NCI-H2227 (cell line): ENCODE measurements around the gene RMDN2.
"Not testable (repeated sequence)": the region's sequence is repeated elsewhere in the genome, so short reads cannot be mapped to it uniquely, and the experiment has no call there.

Experiments
- DNase-seq: peaks from one replicate; lab custom pipeline; 2025; ENCODE audit not compliant: unreplicated experiment; lab: John Stamatoyannopoulos, UW

RMDN2 gene

DNA sequence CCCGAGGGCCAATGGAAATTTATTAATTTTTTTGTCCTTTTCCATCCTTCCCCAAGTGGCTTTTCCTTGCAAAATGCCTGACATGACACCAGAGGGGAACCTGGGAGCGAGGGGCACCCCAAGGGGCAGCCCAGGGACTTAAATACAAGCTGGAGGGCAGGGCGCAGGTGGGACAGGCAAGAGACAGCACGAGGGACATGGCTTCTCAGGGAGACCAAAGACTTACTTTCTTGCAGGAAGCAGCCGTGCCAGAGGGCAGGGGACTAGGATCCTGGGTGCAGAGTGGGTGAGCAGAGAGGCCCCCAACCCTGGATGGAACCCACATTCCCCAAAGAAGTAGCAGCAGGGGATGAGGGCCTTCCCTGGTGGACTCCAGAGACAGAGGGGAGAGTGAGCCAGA, 5.3 kb downstream of the RMDN2 start:
- not testable (repeated sequence) for DNase-seq

DNA sequence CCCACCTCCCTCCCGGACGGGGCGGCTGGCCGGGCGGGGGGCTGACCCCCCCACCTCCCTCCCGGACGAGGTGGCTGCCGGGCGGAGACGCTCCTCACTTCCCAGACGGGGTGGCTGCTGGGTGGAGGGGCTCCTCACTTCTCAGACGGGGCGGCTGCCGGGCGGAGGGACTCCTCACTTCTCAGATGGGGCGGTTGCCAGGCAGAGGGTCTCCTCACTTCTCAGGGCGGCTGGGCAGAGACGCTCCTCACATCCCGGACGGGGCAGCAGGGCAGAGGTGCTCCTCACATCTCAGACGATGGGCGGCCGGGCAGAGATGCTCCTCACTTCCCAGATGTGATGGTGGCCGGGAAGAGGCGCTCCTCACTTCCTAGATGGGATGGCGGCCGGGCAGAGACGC, 7.8 kb downstream of the RMDN2 start:
- DNase-seq, result not testable (repeated sequence)

DNA sequence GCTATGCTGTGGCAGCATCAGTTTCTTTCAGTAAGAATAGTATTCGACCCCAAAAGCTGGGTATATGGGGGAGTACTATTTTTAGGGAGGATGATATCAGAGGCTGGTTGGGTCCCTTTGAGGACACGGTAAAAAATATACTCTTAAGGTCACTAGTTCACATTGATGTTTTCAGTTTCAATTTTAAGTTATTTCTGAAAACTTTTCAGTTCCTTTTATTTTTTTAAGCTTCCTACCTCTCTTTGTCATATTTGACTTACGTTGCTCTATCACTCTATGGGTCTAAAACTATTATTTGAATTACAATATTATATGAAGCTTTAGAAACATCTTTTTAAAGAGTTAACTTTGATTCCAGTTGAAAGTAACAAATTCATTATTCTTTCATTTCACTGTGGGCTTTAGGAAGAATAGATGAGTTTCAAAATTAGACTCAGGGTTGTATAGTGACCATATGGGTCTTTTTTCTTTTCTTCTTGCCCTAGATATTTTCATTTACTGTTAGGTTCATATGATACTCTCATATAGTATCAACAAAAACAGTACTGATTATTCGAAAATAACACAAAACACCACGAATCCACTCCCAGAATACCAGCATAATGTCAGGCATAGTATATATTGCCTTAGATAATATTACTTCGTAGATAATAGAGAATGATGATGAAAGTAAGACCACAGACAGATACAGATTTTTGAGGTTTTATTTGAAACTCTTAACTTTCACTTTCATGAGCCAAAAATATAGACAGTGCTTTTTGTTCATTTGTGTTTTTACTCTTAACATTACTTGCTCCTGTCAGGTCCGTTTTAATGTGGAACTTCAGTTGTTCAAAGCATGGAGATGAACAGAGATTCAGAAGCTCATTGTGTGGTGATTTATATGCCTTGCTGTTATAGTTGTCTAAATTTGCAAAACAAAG, 9.8 kb downstream of the RMDN2 start:
- DNase-seq, result no peak

DNA sequence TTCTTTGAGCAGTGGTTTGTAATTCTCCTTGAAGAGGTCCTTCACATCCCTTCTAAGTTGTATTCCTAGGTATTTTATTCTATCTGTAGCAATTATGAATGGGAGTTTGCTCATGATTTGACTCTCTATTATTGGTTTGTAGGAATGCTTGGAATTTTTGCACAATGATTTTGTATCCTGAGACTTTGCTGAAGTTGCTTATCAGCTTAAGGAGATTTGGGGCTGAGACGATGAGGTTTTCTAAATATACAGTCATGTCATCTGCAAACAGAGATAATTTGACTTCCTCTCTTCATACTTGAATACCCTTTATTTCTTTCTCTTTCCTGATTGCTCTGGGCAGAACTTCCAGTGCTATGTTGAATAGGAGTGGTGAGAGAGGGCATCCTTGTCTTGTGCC, 12.5 kb downstream of the RMDN2 start:
- DNase-seq, result not testable (repeated sequence)

DNA sequence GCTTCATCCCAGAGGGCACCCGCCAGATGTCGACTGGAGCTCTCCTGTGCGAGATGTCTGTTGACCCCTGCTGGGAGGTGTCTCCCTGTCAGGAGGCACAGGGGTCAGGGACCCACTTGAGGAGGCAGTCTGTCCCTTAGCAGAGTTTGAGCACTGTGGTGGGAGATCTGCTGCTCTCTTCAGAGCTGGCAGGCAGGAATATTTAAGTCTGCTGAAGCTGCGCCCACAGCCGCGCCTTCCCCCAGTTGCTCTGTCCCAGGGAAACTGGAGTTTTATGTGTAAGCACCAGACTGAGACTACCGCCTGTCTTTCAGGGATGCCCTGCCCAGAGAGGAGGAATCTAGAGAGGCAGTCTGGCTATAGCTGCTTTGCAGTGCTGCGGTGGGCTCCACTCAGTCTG, 16.2 kb downstream of the RMDN2 start:
- not testable (repeated sequence) for DNase-seq

DNA sequence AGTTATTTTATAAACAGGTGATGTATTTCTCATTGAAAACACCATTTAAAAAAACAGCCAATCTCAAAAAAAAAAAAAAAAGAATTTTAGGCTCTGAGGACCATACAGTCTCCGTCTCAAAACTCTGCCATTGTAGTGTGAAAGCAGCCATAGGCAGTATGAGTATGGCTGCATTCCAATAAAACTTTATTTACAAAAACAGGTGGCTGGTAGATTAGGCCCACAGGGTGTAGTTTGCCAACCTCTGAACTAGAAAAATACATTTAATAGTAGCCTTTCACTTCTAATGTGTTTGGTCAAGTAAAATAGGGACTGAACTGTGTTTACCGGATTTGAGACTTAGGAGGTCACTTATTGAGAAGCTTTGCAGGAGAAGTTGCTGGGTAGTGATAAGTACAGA, 19.2 kb downstream of the RMDN2 start:
- DNase-seq, result no peak

DNA sequence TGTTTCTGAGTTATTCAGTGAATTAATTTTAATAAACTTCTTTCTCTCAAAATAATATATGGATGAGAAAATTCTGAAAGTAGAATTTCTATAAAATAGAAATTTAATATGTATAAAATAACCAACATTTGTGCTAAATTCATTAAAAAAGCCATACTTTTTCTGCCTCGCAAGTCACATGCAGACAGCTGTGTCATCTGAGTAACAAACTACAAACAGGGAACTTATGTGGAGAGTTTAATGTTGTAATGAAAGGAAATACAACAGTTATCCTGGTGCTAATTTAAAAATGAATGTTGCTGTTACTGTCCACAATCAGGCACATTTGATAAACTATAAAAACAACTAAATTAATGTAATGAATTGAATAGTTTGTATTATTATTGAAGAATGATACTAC, 22.2 kb downstream of the RMDN2 start:
- DNase-seq, result no peak

DNA sequence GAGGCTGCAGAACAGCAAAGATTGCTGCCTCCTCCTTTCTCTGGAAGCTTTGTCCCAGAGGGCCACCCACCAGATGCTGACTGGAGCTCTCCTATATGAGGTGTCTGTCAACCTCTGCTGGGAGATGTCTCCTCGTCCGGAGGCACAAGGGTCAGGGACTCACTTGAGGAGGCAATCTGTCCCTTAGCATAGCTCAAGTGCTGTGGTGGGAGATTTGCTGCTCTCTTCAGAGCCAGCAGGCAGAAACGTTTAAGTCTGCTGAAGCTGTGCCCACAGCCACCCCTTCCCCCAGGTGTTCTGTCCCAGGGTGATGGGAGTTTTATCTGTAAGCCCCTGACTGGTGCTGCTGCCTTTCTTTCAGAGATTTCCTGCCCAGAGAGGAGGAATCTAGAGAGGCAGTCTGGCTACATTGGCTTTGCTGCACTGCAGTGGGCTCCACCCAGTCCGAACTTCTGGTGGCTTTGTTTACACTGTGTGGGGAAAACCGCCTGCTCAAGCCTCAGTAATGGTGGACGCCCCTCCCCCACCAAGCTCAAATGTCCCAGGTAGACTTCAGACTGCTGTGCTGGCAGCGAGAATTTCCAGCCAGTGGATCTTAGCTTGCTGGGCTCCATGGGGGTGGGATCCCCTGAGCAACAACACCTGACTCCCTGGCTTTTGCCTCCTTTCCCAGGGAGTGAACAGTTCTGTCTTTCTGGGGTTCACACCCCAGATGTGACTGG, 37.1 kb downstream of the RMDN2 start:
- DNase-seq, result not testable (repeated sequence)

DNA sequence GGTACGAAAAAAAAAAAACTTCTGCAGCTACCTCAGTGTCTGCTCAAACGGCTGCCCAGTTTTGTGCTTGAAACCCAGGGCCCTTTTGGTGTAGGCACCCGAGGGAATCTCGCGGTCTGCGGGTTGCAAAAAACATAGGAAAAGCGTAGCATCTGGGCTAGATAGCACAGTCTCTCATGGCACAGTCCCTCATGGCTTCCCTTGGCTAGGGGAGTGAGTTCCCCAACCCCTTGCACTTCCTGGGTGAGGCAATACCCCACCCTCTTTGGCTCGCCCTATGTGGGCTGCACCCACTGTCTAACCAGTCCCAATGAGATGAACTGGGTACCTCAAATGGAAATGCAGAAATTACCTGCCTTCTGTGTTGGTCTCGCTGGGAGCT, 37.6 kb downstream of the RMDN2 start:
- DNase-seq, result not testable (repeated sequence)

DNA sequence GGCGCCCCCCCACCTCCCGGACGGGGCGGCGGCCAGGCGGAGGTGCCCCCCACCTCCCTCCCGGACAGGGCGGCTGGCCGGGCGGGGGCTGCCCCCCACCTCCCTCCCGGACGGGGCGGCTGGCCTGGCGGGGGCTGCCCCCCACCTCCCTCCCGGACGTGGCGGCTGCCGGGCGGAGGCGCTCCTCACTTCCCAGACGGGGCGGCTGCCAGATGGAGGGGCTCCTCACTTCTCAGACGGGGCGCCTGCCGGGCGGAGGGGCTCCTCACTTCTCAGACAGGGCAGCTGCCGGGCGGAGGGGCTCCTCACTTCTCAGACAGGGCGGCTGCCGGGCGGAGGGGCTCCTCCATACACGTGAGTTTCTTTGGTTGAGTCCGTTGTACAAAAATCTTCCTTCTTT, 38.8 kb downstream of the RMDN2 start:
- DNase-seq, result not testable (repeated sequence)

DNA sequence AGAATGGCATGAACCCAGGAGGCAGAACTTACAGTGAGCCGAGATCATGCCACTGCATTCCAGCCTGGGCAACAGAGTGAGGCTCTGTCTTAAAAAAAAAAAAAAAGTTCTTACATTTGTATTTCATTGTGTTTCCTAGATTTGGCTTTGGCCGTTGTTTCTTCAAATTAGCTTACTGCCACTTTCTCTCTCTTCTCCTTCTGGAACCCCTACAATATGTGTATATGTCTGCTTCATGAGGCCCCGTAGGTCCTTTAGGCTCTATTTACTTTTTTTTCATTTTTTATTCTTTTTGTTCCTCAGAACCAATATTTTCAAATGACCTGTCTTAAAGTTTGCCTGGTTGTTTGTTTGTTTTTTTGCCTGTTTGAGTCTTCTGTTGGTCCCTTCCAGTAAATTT, 41.2 kb downstream of the RMDN2 start:
- DNase-seq, result no peak

DNA sequence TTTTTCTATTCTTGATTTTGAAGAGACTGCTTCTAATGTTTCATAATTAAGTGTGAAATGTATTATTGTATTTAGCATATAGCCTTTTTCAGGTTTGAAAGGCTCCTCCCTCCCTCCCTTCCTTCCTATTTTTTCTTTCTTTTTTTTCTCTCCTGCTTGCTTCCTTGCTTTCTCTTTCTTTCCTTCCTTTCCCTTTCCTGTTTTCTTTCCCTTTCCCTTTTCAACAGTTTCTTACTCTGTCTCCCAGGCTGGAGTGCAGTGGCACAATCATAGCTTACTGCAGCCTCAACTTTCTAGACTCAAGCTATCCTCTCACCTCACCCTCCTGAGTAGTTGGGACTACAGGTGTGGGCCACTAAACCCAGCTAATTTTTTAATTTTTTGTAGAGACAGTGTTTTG, 44.6 kb downstream of the RMDN2 start:
- no peak for DNase-seq

DNA sequence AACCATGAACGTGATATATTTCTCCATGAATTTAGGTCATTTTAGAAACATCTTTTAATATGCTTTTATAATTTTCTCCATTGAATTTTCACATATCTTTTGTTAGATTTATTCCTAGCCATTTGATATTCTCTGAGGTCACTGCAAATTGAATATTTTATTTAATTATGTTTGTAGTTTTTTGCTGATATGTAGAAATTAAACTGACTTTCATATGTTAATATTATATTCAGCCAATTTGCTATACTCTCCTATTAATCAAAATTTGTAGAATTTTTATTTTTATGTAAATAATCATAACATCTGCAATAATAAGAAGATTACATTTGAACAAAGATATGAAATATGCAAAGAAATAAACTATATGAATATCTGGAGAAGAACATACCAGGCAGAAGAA, 46.9 kb downstream of the RMDN2 start:
- DNase-seq, result no peak

DNA sequence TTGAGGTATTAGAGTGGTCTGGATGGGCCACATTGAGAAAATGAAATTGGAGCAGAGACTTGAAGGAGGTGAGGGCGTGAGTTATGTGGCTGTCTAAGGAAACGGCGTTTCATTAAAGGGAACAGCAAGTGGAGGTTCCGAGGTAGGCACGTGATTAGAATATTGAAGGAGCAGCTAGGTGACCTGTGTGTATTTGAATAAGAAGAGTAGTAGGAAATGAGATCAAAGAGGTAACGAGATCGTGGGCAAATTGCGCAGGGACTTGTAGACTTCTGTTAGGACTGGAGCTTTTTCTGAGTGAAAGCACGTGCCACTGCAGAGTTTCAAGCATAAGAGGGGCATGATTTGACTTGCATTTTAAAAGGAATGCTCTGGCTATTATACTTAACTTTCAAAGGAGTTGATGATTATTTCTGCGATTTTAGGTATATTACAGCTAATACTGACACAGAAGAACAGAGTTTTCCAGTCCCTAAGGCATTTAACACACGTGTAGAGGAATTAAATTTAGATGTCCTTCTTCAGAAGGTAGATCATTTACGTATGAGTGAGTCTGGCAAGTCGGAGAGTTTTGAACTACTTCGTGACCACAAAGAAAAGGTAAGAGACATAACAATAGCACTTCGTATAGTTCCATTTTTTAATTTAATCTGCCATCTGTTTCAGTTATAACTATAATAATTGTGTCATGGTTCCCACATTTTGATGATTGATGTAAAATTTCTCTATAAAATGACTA, 48.7 kb downstream of the RMDN2 start:
- no peak for DNase-seq

DNA sequence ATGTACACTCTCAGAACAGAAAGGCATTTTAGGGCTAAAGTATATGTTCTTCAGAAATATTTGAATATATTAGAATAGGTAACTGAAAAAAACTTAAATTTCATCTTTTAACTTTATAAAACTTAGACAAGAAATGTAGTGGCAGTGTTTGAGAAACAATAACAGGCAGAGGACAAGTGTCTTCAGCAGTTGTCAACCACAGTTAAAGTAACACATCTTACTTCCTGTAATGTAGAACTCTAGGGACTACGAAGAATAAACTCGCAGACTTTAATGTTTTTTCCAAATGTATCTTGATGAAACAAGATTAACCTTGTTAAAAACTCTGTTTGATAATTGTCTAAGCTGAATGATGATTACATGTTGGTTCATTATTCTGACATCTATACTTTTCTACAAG, 50.7 kb downstream of the RMDN2 start:
- DNase-seq, result no peak

DNA sequence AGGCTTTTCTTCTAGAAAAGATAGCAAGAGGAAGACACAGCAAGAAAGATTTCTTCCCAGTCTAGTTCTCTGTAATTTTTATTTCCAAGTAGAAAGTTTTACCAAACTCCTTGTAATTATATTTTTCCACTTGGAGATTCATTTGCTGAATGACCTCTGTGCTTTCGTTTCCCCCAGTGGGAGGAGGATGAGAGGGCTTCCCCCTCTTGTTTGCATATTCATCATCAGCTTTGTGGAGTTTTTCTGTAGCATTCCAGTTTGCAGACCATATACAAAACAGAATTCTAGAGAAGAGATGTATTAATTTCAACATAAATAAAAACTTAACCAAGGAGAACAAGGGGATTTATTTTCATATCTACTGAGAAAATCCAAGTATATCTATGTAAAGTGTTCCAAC, 51.3 kb downstream of the RMDN2 start:
- DNase-seq, result no peak

DNA sequence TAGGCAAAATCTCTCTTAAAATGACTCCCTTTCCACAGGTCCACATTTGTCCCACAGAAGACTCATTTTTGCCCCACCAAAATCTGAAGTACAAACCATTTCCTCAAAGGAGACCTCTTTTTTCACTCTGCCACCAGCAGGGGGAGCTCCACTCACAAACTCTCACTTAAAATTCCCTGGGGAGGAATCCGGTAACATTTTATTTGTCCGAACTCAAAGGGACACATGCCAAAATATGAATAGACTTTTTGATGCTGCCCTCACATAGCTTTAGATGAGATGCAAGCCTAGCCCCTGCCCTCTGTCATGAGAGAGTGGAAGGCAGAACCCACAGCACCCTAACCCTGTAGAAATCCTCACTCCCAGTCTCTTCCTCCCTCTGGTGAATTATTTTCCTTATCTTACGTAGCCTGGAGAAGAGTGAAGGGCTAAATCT, 57.1 kb downstream of the RMDN2 start:
- peak; percentile 68 for DNase-seq

DNA sequence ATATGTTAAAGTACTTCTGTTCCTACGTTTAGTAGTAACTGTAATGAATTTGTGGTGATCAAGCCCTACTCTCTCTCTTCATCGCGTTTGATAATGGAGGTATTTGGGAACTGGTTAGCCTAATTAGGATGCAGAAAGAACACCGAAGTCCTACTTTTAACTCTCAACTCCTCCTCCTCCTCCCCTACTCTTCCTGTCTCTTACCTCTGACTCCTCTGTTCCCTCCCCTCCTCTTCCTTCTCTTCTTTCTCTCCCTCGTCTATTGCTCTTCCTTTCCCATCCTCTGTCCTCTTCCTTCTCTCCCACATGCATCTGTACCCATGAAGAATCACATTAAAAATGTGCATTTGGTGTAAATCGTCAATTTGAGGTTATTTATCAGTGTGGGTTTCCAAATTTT, 57.8 kb downstream of the RMDN2 start:
- no peak for DNase-seq

DNA sequence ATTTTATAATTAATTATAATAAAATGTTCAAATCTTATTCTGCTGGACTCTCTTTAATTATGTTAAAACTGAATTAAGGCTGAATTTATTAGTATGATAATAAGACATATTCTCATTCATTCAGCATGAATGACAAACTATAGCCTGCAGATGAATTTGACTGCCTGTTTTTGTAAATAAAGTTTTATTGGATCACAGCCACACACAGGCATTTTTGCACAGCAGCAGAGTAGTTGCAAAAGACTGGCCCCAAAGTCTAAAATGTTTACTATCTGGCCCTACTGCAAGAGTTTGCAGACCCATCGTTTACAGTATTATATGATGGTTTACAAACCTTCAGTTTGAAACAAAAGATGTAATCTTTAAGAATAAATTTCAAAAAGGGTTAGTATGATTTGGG, 58.6 kb downstream of the RMDN2 start:
- no peak for DNase-seq

DNA sequence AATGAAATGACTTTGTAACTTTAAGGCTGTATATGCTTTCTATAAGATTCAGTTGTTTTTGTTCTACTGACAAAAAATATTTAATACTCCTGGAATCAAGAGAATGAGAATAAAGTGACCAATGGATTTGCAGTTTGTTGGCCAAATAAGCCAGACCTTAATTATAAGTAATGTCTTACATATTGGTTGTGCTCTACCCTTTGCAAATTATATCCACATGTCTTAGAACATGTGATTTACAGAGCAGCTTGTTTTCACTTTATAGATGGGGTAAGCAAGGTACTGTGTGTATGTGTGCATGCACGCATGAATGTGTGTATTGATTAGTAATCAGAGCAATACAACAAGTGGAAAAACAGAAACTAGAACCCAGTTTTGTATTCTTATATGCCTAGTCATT, 59.1 kb downstream of the RMDN2 start:
- DNase-seq, result no peak

DNA sequence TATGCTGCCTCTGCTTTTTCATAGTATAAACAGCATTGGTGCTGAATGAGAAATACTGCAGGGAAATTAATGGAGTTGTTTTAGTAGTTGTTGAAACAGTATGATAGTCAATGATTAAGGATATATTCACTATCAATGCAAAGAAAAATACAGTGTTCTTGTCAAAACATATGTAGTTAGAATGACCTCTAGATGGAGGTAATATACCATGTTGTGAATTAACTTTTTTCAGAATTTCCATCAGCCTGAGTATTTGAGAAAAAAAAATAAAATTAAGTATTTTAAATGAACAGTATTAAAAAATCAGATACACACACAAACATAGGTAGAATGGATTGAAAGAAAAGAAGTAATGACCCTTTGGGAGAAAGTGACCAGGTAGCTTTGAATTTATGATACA, 59.5 kb downstream of the RMDN2 start:
- DNase-seq, result no peak

DNA sequence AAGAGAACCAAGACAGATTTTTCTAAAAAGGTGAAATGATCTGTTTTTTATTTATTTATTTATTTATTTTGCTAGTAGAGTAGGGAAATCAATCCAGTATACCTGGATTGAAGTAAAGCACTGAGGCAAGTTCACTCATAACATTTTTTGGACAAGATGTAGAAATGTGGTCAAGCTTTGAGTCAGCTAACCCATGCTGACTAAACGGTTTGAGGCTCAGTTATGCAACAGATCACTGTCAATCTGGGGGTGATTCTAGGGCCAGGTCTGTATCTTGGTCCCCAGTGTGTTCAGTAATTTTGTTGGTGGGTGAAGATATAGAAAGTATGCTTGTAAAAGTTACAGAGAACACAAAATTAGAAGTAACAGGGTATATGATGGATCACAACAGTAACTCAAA, 60.2 kb downstream of the RMDN2 start:
- no peak for DNase-seq
